Keratinocyte (primary cell): Measurements from ENCODE around the gene NLRC3. TPM values are rescaled to one million over a fixed set of nuclear protein-coding genes. Genes with fewer than 3 reads are reported as not detected.

Experiments
- DNase-seq: peaks from one replicate; pipeline ENCODE4 v3.0.0-alpha.2; 2011; ENCODE audit warnings: low read depth, missing footprints, low spot score
- FAIRE-seq: peaks from 2 replicates; lab custom pipeline; 2011; peaks lifted over from hg19 to GRCh38; lab: Jason Lieb, UNC
- H2AFZ ChIP-seq: 2 replicates; pipeline ENCODE4 v1.6.0; 2012; ENCODE audit warnings: low read length, control low read depth, inconsistent platforms; ENCODE audit not compliant: control insufficient read depth
- H3K27ac ChIP-seq: 2 replicates; pipeline ENCODE4 v1.5.1; 2011; ENCODE audit warnings: low read length; ENCODE audit not compliant: control insufficient read depth, insufficient read depth
- H3K27me3 ChIP-seq: 3 replicates; pipeline ENCODE4 v1.6.0; 2011; ENCODE audit warnings: low read length; ENCODE audit not compliant: control insufficient read depth, insufficient read depth; ENCODE audit errors: extremely low read depth
- H3K36me3 ChIP-seq, 2 experiments: 2 replicates in 1 of 2; 3 replicates in 1 of 2; pipeline ENCODE4 v1.5.1; 2011; ENCODE audit warnings: low read length in 2 of 2, mild to moderate bottlenecking in 1 of 2; ENCODE audit not compliant: control insufficient read depth in 2 of 2, insufficient read depth in 2 of 2; ENCODE audit errors: extremely low read depth in 1 of 2
- H3K4me1 ChIP-seq: 3 replicates; pipeline ENCODE4 v1.5.1; 2011; ENCODE audit warnings: low read length; ENCODE audit not compliant: control insufficient read depth, insufficient read depth; ENCODE audit errors: extremely low read depth
- H3K4me2 ChIP-seq: 3 replicates; pipeline ENCODE4 v1.6.0; 2011; ENCODE audit warnings: low read depth, low read length; ENCODE audit not compliant: control insufficient read depth, insufficient read depth; ENCODE audit errors: extremely low read depth
- H3K4me3 ChIP-seq, 3 experiments: fragments of 200-600 bp in 1 of 3; sonication (generic) in 1 of 3; 2 replicates in 2 of 3; 3 replicates in 1 of 3; pipeline ENCODE4 v1.5.1; 2011 to 2016; ENCODE audit warnings: low read length in 3 of 3, mild to moderate bottlenecking in 3 of 3, control low read depth in 2 of 3, inconsistent platforms in 1 of 3, low read depth in 1 of 3, mixed read lengths in 1 of 3, mixed run types in 1 of 3, moderate library complexity in 1 of 3; ENCODE audit not compliant: control insufficient read depth in 2 of 3, insufficient read depth in 2 of 3; ENCODE audit errors: extremely low read depth in 1 of 3
- H3K79me2 ChIP-seq: 2 replicates; pipeline ENCODE4 v1.6.0; 2012; ENCODE audit warnings: low read length; ENCODE audit not compliant: control insufficient read depth, insufficient read depth
- H3K9ac ChIP-seq: 3 replicates; pipeline ENCODE4 v1.6.0; 2011; ENCODE audit warnings: low read length; ENCODE audit not compliant: control insufficient read depth, insufficient read depth; ENCODE audit errors: extremely low read depth
- H3K9me1 ChIP-seq: 3 replicates; pipeline ENCODE4 v1.6.0; 2011; ENCODE audit warnings: low read length; ENCODE audit not compliant: control insufficient read depth, insufficient read depth; ENCODE audit errors: extremely low read depth
- H3K9me3 ChIP-seq: 2 replicates; pipeline ENCODE4 v1.5.1; 2012; ENCODE audit warnings: low read depth, low read length; ENCODE audit not compliant: control insufficient read depth
- H4K20me1 ChIP-seq: 3 replicates; pipeline ENCODE4 v1.6.0; 2011; ENCODE audit warnings: low read length; ENCODE audit not compliant: control insufficient read depth, insufficient read depth; ENCODE audit errors: extremely low read depth
- EZH2 ChIP-seq: IDR thresholded peaks from one replicate; pipeline ENCODE4 v1.6.1; 2012; ENCODE audit warnings: inconsistent platforms, mild to moderate bottlenecking, low read length, moderate library complexity
- dilution Hi-C: fragments of 300-500 bp; cut with MboI; formaldehyde crosslinking; loops from one replicate; pipeline ENCODE4 v1.7.0; 2020; ENCODE audit warnings: low sequenced_read_pairs; ENCODE audit not compliant: extremely low pct_ligation_motif_present
- polyA plus RNA-seq, 5 experiments: library from polyadenylated mRNA; depleted of rRNA in 3 of 5; stranded (reverse) in 3 of 5; stranded (forward) in 1 of 5; unstranded in 1 of 5; fragments of >200 nt; gene quantifications; 1 replicate in 1 of 5; 2 replicates in 3 of 5; 3 replicates in 1 of 5; pipeline versions ENCODE4 v1.2.1 to v1.2.3, GENCODE V29; 2011 to 2012; ENCODE audit warnings: missing spikeins in 2 of 5, low read depth in 1 of 5, low replicate concordance in 1 of 5
- TF ChIP-seq, protein P1 (sequence below), 3 experiments: IDR thresholded peaks in 1 of 3; conservative IDR thresholded peaks in 1 of 3; optimal IDR thresholded peaks in 1 of 3; 2 replicates in 2 of 3; 3 replicates in 1 of 3; pipeline versions ENCODE3 to v1.5.1; 2011; ENCODE audit warnings: low read length in 3 of 3, mild to moderate bottlenecking in 3 of 3, moderate library complexity in 2 of 3, control low read depth in 1 of 3, inconsistent platforms in 1 of 3; ENCODE audit not compliant: insufficient read depth in 2 of 3; ENCODE audit errors: extremely low read depth in 1 of 3

The NLRC3 gene
- polyA plus RNA-seq, 1 donor (not counting 4 experiments of a cell fraction or from before 2014, with no cell fraction given): not detected

GRCh38 chr16:3575491-3575890 is 1.7 kb downstream of the NLRC3 start:
- no peak overlapping the region for H3K27ac ChIP-seq
- H3K9me3 ChIP-seq: peaks cover 2% of the 10 kb centered on the region
- no peaks in the 10 kb centered on the region for H3K36me3 ChIP-seq
- H3K4me1 ChIP-seq: peaks cover 7% of the 10 kb centered on the region
- H3K79me2 ChIP-seq: no peaks in the 10 kb centered on the region
- H2AFZ ChIP-seq: no peak overlapping the region
- H4K20me1 ChIP-seq: no peaks in the 10 kb centered on the region
- DNase-seq (no peak), FAIRE-seq (no peak)
- dilution Hi-C loops: no loop called here
- H3K4me2 ChIP-seq: no peak overlapping the region
- H3K9me1 ChIP-seq: no peaks in the 10 kb centered on the region
- H3K27me3 ChIP-seq: no peaks in the 10 kb centered on the region
- no peak overlapping the region for H3K9ac ChIP-seq
- no peak overlapping the region for H3K4me3 ChIP-seq
- TF ChIP-seq, protein P1, sequence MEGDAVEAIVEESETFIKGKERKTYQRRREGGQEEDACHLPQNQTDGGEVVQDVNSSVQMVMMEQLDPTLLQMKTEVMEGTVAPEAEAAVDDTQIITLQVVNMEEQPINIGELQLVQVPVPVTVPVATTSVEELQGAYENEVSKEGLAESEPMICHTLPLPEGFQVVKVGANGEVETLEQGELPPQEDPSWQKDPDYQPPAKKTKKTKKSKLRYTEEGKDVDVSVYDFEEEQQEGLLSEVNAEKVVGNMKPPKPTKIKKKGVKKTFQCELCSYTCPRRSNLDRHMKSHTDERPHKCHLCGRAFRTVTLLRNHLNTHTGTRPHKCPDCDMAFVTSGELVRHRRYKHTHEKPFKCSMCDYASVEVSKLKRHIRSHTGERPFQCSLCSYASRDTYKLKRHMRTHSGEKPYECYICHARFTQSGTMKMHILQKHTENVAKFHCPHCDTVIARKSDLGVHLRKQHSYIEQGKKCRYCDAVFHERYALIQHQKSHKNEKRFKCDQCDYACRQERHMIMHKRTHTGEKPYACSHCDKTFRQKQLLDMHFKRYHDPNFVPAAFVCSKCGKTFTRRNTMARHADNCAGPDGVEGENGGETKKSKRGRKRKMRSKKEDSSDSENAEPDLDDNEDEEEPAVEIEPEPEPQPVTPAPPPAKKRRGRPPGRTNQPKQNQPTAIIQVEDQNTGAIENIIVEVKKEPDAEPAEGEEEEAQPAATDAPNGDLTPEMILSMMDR (optimal IDR thresholded peaks at IDR 0.05 in 1 of 3, IDR thresholded peaks at IDR 0.05 in 1 of 3, conservative IDR thresholded peaks at IDR 0.05 in 1 of 3; ENCODE audit: extremely low read depth in 1 of 3, insufficient read depth in 2 of 3, low read length in 3 of 3): no peak
- no peak for TF ChIP-seq EZH2

- Histone ChIP-seq H3K9me1 (no peaks in the 10 kb centered on the region), H3K79me2 (no peaks in the 10 kb centered on the region), H4K20me1 (no peaks in the 10 kb centered on the region), H3K4me3 (no peak overlapping the region), H3K36me3 (no peaks in the 10 kb centered on the region), H2AFZ (no peak overlapping the region), H3K27me3 (no peaks in the 10 kb centered on the region), H3K9ac (no peak overlapping the region), H3K4me1 (no peaks in the 10 kb centered on the region), H3K9me3 (peaks cover 4% of the 10 kb centered on the region), H3K27ac (no peak overlapping the region), H3K4me2 (no peak overlapping the region)
- FAIRE-seq (no peak), DNase-seq (no peak)
- dilution Hi-C loops: no loop called here
- no peak for TF ChIP-seq EZH2
- TF ChIP-seq, protein P1 (optimal IDR thresholded peaks at IDR 0.05 in 1 of 3, IDR thresholded peaks at IDR 0.05 in 1 of 3, conservative IDR thresholded peaks at IDR 0.05 in 1 of 3; ENCODE audit: extremely low read depth in 1 of 3, insufficient read depth in 2 of 3, low read length in 3 of 3): no peak
Observed at GRCh38 chr16:3574195-3574594, 3.0 kb downstream of the NLRC3 start.
